Loucy (cell line): ENCODE measurements around the gene HDGFL3.

ENCODE experiments used
- EZH2phosphoT487 ChIP-seq: fragments of 200-600 bp; IDR thresholded peaks from 2 replicates; pipeline ENCODE4 v1.6.1; 2018; ENCODE audit warnings: antibody characterized with exemption, mild to moderate bottlenecking, moderate library complexity, borderline replicate concordance
- TF ChIP-seq, protein P1 (sequence below): fragments of 200-600 bp; sonication (generic); conservative IDR thresholded peaks from 2 replicates; pipeline ENCODE4 v1.5.1; 2014; ENCODE audit warnings: mild to moderate bottlenecking, antibody characterized with exemption, low read length

DNA sequence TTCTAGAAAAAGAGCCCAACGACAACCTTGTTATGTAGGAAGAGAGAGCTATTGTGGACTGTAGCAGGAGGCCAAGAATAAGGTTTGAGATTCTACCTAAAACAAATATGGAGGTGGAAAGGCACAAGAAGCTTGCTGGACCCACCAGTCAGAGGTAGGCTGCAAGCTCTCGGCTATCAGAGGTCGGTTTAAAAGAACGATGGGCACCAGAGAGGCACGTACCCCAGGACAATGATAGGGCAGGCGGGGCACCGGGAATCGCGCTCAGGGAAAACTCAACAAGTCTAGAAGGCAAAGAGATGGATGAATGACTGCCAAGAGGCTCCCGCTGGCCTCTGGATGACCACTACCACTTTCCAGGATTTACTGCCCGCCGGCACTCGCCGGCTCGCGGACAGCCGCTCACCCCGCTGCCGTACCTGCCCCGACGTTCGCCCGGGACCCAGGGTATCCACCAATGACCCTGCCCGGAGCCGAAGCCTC is 1.1 kb downstream of the HDGFL3 start:
- TF ChIP-seq, protein P1, sequence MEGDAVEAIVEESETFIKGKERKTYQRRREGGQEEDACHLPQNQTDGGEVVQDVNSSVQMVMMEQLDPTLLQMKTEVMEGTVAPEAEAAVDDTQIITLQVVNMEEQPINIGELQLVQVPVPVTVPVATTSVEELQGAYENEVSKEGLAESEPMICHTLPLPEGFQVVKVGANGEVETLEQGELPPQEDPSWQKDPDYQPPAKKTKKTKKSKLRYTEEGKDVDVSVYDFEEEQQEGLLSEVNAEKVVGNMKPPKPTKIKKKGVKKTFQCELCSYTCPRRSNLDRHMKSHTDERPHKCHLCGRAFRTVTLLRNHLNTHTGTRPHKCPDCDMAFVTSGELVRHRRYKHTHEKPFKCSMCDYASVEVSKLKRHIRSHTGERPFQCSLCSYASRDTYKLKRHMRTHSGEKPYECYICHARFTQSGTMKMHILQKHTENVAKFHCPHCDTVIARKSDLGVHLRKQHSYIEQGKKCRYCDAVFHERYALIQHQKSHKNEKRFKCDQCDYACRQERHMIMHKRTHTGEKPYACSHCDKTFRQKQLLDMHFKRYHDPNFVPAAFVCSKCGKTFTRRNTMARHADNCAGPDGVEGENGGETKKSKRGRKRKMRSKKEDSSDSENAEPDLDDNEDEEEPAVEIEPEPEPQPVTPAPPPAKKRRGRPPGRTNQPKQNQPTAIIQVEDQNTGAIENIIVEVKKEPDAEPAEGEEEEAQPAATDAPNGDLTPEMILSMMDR, result no peak
- TF ChIP-seq EZH2phosphoT487, result no peak
